HG02763 (cell line): ENCODE measurements around the gene FAM43B.

Source experiments
- ATAC-seq: cut with Tn5 transposase; IDR thresholded peaks from one replicate; pipeline ENCODE4 v1.9.1; 2021; ENCODE audit warnings: mild to moderate bottlenecking, moderate library complexity; ENCODE audit not compliant: unreplicated experiment

Gene FAM43B

GRCh38 chr1:20551161-20551560 is 1.2 kb upstream of the FAM43B start:
- no peak for ATAC-seq

- ATAC-seq = no peak
Measured at GRCh38 chr1:20552728-20553445, 514 bp downstream of the FAM43B start.

- no peak for ATAC-seq
Measured at GRCh38 chr1:20555025-20555757, 2.8 kb downstream of the FAM43B start.

- ATAC-seq = no peak
Measured at GRCh38 chr1:20555758-20556120, 3.4 kb downstream of the FAM43B start.

GRCh38 chr1:20558191-20558590 is 5.8 kb downstream of the FAM43B start:
- ATAC-seq = no peak

- ATAC-seq = no peak
Measured at GRCh38 chr1:20560966-20561365, 8.6 kb downstream of the FAM43B start.

GRCh38 chr1:20565234-20565633 is 12.9 kb downstream of the FAM43B start:
- ATAC-seq = no peak

- no peak for ATAC-seq
Measured at GRCh38 chr1:20569523-20570098, 17.2 kb downstream of the FAM43B start.

- ATAC-seq = no peak
Measured at GRCh38 chr1:20571427-20571826, 19.1 kb downstream of the FAM43B start.

GRCh38 chr1:20573987-20574386 is 21.6 kb downstream of the FAM43B start:
- ATAC-seq = no peak

- no peak for ATAC-seq
Measured at GRCh38 chr1:20574686-20575540, 22.5 kb downstream of the FAM43B start.

- ATAC-seq = no peak
Measured at GRCh38 chr1:20575541-20576336, 23.4 kb downstream of the FAM43B start.

- no peak for ATAC-seq
Measured at GRCh38 chr1:20578062-20578461, 25.7 kb downstream of the FAM43B start.

- ATAC-seq = no peak
Measured at GRCh38 chr1:20578721-20579395, 26.5 kb downstream of the FAM43B start.

- ATAC-seq = no peak
Measured at GRCh38 chr1:20584890-20585289, 32.5 kb downstream of the FAM43B start.

GRCh38 chr1:20586953-20587660 is 34.7 kb downstream of the FAM43B start:
- ATAC-seq = no peak

GRCh38 chr1:20587661-20588053 is 35.3 kb downstream of the FAM43B start:
- ATAC-seq = no peak

- ATAC-seq = no peak
Measured at GRCh38 chr1:20588634-20589225, 36.4 kb downstream of the FAM43B start, which contains the start of gene CDA. Gene CDA (plus strand): TSS chr1:20589097. CDS start chr1:20589130, 33 bp downstream.
